ENCODE data around the gene MFSD6. TPM values are rescaled to one million over a fixed set of nuclear protein-coding genes. Genes with fewer than 3 reads are reported as not detected.

The MFSD6 gene
- total and polyA plus RNA-seq, 2 experiments from 2014 or later, result 0.62 to 1.5 TPM

GRCh38 chr2:190387422-190387821 is 20.7 kb upstream of the MFSD6 start:
- Histone ChIP-seq H3K27me3 (peaks cover 22% of the 10 kb centered on the region), H3K4me1 (ENCODE audit: low read depth) (no peaks in the 10 kb centered on the region), H3K4me3 (no peak overlapping the region), H3K9me3 (ENCODE audit: low read depth) (no peaks in the 10 kb centered on the region), H3K27ac (no peak overlapping the region), H3K36me3 (no peaks in the 10 kb centered on the region)
- TF ChIP-seq CTCF (IDR thresholded peaks at IDR 0.05; ENCODE audit: low read depth, low read length), result no peak
- no peak for DNase-seq (ENCODE audit: low read depth in 1 of 2, low spot score in 1 of 2)

- no peaks in the 10 kb centered on the region for H3K36me3 ChIP-seq
- H3K4me1 ChIP-seq (ENCODE audit: low read depth), result no peaks in the 10 kb centered on the region
- no peak for TF ChIP-seq CTCF (IDR thresholded peaks at IDR 0.05; ENCODE audit: low read depth, low read length)
- H3K27ac ChIP-seq, result no peak overlapping the region
- no peak for DNase-seq (ENCODE audit: low read depth in 1 of 2, low spot score in 1 of 2)
- no peaks in the 10 kb centered on the region for H3K9me3 ChIP-seq (ENCODE audit: low read depth)
- no peak overlapping the region for H3K4me3 ChIP-seq
- peaks cover 39% of the 10 kb centered on the region for H3K27me3 ChIP-seq
Observed at GRCh38 chr2:190396271-190396670, 11.9 kb upstream of the MFSD6 start.

- TF ChIP-seq CTCF (IDR thresholded peaks at IDR 0.05; ENCODE audit: low read depth, low read length), result no peak
- Histone ChIP-seq H3K4me1 (ENCODE audit: low read depth) (no peaks in the 10 kb centered on the region), H3K4me3 (no peak overlapping the region), H3K27ac (no peak overlapping the region), H3K36me3 (no peaks in the 10 kb centered on the region), H3K9me3 (ENCODE audit: low read depth) (no peaks in the 10 kb centered on the region), H3K27me3 (peaks cover 39% of the 10 kb centered on the region)
- no peak for DNase-seq (ENCODE audit: low read depth in 1 of 2, low spot score in 1 of 2)
Observed at GRCh38 chr2:190402986-190403603, 5.1 kb upstream of the MFSD6 start.

GRCh38 chr2:190404487-190404886 is 3.7 kb upstream of the MFSD6 start:
- Histone ChIP-seq H3K27ac (no peak overlapping the region), H3K4me3 (no peak overlapping the region), H3K27me3 (peaks cover 51% of the 10 kb centered on the region), H3K9me3 (ENCODE audit: low read depth) (no peaks in the 10 kb centered on the region), H3K36me3 (no peaks in the 10 kb centered on the region), H3K4me1 (ENCODE audit: low read depth) (no peaks in the 10 kb centered on the region)
- DNase-seq (ENCODE audit: low read depth in 1 of 2, low spot score in 1 of 2), result peak in 1 of 2 donors; percentile 55
- TF ChIP-seq CTCF (IDR thresholded peaks at IDR 0.05; ENCODE audit: low read depth, low read length), result no peak

- no peak for DNase-seq (ENCODE audit: low read depth in 1 of 2, low spot score in 1 of 2)
- H3K4me1 ChIP-seq (ENCODE audit: low read depth), result no peaks in the 10 kb centered on the region
- H3K4me3 ChIP-seq, result no peak overlapping the region
- H3K27me3 ChIP-seq, result peaks cover 57% of the 10 kb centered on the region
- H3K9me3 ChIP-seq (ENCODE audit: low read depth), result no peaks in the 10 kb centered on the region
- no peak overlapping the region for H3K27ac ChIP-seq
- H3K36me3 ChIP-seq, result no peaks in the 10 kb centered on the region
- TF ChIP-seq CTCF (IDR thresholded peaks at IDR 0.05; ENCODE audit: low read depth, low read length), result no peak
Observed at GRCh38 chr2:190405070-190405469, 3.1 kb upstream of the MFSD6 start.
